Left ventricle myocardium inferior (tissue), 1 donor: ENCODE measurements around the gene VILL. TPM values are rescaled to one million over a fixed set of nuclear protein-coding genes. Genes with fewer than 3 reads are reported as not detected.

Experiments
- DNase-seq: peaks from one replicate; pipeline ENCODE4 v3.0.0-alpha.2; 2020
- H3K27ac ChIP-seq: fragments of 200-600 bp; replicated peaks from 2 replicates; pipeline ENCODE4 v1.8.0; 2021
- H3K27me3 ChIP-seq: fragments of 200-600 bp; 2 replicates; pipeline ENCODE4 v1.8.0; 2021; ENCODE audit warnings: low read depth
- H3K36me3 ChIP-seq: fragments of 200-600 bp; 2 replicates; pipeline ENCODE4 v1.8.0; 2021
- H3K4me1 ChIP-seq: fragments of 200-600 bp; 2 replicates; pipeline ENCODE4 v1.8.0; 2021
- H3K4me3 ChIP-seq: fragments of 200-600 bp; 2 replicates; pipeline ENCODE4 v1.8.0; 2021; ENCODE audit warnings: mild to moderate bottlenecking, moderate library complexity
- H3K9me3 ChIP-seq: fragments of 200-600 bp; replicated peaks from 2 replicates; pipeline ENCODE4 v1.8.0; 2021
- intact Hi-C: fragments of 100-400 bp; cut with micrococcal nuclease; formaldehyde crosslinking; loops from one replicate; pipeline ENCODE4 v1.11.0; 2022
- total RNA-seq: library from RNA; stranded (reverse); fragmentation: NEBNext Ultra II Directional; extraction: Animal tissue kit (Norgen Biotek cat#: 25700); gene quantifications from one replicate; pipeline ENCODE4 v1.2.1, GENCODE V29; 2021
- TF ChIP-seq, protein P1 (sequence below): fragments of 200-600 bp; IDR thresholded peaks from 2 replicates; pipeline ENCODE4 v1.8.0; 2021; ENCODE audit warnings: antibody characterized with exemption, mild to moderate bottlenecking, borderline replicate concordance
- donor health status: DM: no; HTN: yes; CAD: no; lungs with severe emphysema.

Gene VILL
- total RNA-seq, 1 donor from 2014 or later = 3.6 TPM

DNA sequence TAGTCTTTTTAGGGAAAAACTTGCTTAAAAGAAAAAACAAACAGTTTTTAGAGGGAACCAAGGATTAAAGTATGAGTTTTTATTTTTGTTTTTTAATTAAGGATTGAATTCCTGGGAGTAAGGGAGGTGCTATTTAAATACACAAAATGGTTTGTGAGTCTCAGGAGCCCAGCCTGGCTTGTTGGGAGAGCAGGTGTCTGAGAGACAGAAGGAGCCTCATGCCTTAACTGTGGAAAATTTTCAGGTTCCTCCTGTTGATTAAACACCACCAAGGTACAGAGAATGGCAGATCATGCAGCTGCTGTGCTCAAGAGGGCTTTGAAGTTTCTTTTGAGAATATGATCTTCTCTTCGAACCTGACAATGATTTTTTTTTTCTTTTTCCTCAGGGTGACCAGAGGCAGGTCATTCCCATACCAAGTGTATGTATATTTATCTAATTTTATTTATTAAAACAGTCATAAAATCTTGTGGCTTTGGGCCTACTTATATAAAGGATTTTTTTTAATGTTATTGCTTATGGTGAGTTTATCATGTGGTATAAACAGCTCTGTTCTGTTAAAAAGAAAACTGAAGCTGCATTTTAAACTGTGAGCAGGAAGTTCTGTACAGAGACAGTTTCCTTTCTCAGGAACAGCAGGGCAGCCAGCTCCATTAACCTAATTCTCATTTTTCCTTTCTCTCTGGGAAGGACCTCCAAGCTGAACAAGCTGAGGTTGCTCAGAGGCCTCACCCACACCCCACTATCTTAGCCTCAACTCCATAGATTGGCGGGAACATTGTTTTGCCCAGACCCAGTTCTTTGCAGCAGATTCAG lies 33.7 kb upstream of the VILL start:
- no peaks in the 10 kb centered on the region for H3K27me3 ChIP-seq

GRCh38 chr3:37957539-37957936 lies 33.0 kb upstream of the VILL start:
- H3K4me1 ChIP-seq = peaks cover 67% of the 10 kb centered on the region
- no peak overlapping the region for H3K4me3 ChIP-seq
- no peak for DNase-seq
- H3K36me3 ChIP-seq = peaks cover 12% of the 10 kb centered on the region
- TF ChIP-seq, protein P1, sequence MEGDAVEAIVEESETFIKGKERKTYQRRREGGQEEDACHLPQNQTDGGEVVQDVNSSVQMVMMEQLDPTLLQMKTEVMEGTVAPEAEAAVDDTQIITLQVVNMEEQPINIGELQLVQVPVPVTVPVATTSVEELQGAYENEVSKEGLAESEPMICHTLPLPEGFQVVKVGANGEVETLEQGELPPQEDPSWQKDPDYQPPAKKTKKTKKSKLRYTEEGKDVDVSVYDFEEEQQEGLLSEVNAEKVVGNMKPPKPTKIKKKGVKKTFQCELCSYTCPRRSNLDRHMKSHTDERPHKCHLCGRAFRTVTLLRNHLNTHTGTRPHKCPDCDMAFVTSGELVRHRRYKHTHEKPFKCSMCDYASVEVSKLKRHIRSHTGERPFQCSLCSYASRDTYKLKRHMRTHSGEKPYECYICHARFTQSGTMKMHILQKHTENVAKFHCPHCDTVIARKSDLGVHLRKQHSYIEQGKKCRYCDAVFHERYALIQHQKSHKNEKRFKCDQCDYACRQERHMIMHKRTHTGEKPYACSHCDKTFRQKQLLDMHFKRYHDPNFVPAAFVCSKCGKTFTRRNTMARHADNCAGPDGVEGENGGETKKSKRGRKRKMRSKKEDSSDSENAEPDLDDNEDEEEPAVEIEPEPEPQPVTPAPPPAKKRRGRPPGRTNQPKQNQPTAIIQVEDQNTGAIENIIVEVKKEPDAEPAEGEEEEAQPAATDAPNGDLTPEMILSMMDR = no peak
- intact Hi-C loops = no loop called here
- H3K27ac ChIP-seq = peak overlapping the region; percentile 80
- H3K9me3 ChIP-seq = no peaks in the 10 kb centered on the region
- H3K27me3 ChIP-seq = no peaks in the 10 kb centered on the region

More for the DNA sequence above, 33.7 kb upstream of the VILL start:
- TF ChIP-seq, protein P1 = no peak
- H3K4me3 ChIP-seq = no peak overlapping the region
- H3K27ac ChIP-seq = peak overlapping the region; percentile 80
- H3K36me3 ChIP-seq = peaks cover 12% of the 10 kb centered on the region
- no peak for DNase-seq
- peaks cover 67% of the 10 kb centered on the region for H3K4me1 ChIP-seq
- intact Hi-C loops = no loop called here
- no peaks in the 10 kb centered on the region for H3K9me3 ChIP-seq

DNA sequence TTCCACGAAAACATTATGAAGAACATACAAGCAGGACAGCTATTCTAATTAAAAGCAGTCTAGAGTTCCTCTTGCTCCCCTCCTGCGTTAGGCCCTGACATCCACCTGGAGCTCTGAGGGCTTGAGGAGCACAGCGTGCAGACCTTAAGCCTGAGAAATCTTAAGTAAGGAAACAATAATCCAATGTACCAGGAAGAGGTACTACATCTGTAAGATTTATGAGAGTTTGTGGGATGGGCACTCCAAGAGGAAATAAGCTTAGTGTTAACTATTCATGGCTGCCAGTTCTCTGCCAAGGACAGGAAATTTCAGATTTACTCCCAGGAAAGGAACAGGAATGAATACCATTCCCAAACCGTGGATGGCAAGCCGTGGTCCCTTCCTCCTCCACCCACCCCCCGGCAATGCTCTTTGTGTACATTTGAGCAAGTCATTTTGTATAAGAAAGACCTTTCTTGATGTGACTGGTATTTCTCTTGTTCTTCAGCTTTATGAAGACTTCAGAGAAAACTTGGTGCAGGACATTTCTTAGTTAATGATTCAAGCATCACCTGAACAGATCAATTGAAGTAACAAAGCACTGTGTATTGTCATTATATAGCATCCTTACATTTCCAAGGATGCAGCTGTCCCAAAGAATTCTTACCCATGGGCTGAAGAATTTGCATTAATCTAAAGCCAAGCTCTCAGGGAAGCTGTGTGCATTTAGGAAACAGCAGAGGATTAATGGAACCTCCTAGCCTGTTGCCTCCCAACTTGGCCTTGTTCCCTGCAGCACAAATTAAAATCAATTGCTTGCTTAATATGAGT lies 28.8 kb upstream of the VILL start:
- intact Hi-C loops = no loop called here
- no peak overlapping the region for H3K4me3 ChIP-seq
- no peak for DNase-seq
- H3K36me3 ChIP-seq = peaks cover 7% of the 10 kb centered on the region
- TF ChIP-seq, protein P1 = no peak
- H3K9me3 ChIP-seq = no peaks in the 10 kb centered on the region
- no peaks in the 10 kb centered on the region for H3K27me3 ChIP-seq
- H3K4me1 ChIP-seq = peaks cover 51% of the 10 kb centered on the region
- H3K27ac ChIP-seq = peak overlapping the region; percentile 61

DNA sequence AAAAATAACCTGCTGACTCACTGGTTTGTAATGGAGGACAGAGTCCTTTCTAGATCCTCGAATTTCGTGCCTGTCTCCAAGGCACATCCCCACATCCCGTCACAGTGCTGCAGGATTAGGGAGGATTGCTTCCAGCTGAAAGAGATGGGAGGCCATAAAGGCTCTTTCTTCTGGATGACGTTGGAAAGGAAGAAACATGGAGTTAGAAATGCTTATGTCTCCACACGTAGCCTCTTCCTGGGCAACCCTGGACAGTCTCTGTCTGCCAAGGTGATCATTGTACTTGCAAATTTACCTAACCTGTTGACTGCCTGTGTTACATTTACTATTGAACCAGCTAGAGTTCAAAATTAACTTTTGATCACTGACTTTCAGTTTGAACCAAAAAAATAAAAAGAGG lies 27.6 kb upstream of the VILL start:
- H3K4me1 ChIP-seq = peaks cover 51% of the 10 kb centered on the region
- H3K27ac ChIP-seq = peak overlapping the region; percentile 61
- no peaks in the 10 kb centered on the region for H3K9me3 ChIP-seq
- peaks cover 7% of the 10 kb centered on the region for H3K36me3 ChIP-seq
- DNase-seq = no peak
- H3K4me3 ChIP-seq = no peak overlapping the region
- TF ChIP-seq, protein P1 = no peak
- intact Hi-C loops = no loop called here
- no peaks in the 10 kb centered on the region for H3K27me3 ChIP-seq

DNA sequence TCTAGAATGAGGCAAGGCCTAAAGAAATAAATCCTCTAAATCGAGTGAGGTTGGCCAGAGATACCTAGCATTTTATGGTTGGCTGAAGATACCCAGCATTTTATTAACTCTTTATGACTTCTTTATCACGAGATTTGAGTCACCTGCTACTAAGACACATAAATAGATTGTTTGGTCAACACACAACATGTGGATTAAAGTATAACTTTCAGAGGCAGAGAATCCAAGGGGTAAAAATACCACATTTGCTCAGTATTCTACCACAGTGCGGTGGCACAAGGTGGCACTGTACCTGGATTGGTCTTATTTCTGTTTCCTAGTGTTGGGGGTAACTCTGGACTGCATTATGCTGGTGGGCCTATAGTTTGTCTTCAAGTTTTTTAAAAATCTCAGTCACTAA lies 27.0 kb upstream of the VILL start:
- TF ChIP-seq, protein P1 = no peak
- Histone ChIP-seq H3K27ac (no peak overlapping the region), H3K36me3 (peaks cover 7% of the 10 kb centered on the region), H3K4me1 (peaks cover 54% of the 10 kb centered on the region), H3K4me3 (no peak overlapping the region), H3K9me3 (no peaks in the 10 kb centered on the region), H3K27me3 (no peaks in the 10 kb centered on the region)
- intact Hi-C loops = no loop called here
- no peak for DNase-seq
